H1 (cell line): ENCODE measurements around the gene PCNX4. TPM values are rescaled to one million over a fixed set of nuclear protein-coding genes. Genes with fewer than 3 reads are reported as not detected.

ENCODE experiments used
- CTCF ChIA-PET: fragments of 300-600 bp; sonication (Branson Sonifier 250); formaldehyde crosslinking; loops from one replicate; lab custom pipeline; 2021; ENCODE audit not compliant: partially characterized antibody; lab: Charles Lee
- POLR2A ChIA-PET: fragments of 300-600 bp; sonication (Branson Sonifier 250); formaldehyde crosslinking; loops from one replicate; lab custom pipeline; 2021; ENCODE audit warnings: inconsistent platforms; ENCODE audit not compliant: partially characterized antibody; lab: Charles Lee
- DNase-seq, 2 experiments: peaks; one replicate each; pipeline versions ENCODE4 v3.0.0 to v3.0.0-alpha.2; 2010 to 2022; ENCODE audit warnings: low spot score in 2 of 2, low read depth in 1 of 2, mixed read lengths in 1 of 2
- FAIRE-seq: peaks from 2 replicates; lab custom pipeline; 2011; peaks lifted over from hg19 to GRCh38; lab: Jason Lieb, UNC
- H2AFZ ChIP-seq: 2 replicates; pipeline ENCODE4 v1.8.1; 2012; ENCODE audit warnings: low read length, inconsistent platforms
- H2AK5ac ChIP-seq: 2 replicates; pipeline ENCODE4 v1.6.1; 2013; ENCODE audit warnings: low read depth, low read length
- H2BK120ac ChIP-seq: replicated peaks from 2 replicates; pipeline ENCODE3; 2013; ENCODE audit warnings: low read depth, low read length, inconsistent platforms
- H2BK12ac ChIP-seq: 2 replicates; pipeline ENCODE4 v1.6.1; 2013; ENCODE audit warnings: low read depth, low read length
- H2BK15ac ChIP-seq: 2 replicates; pipeline ENCODE4 v1.6.1; 2013; ENCODE audit warnings: low read length
- H2BK20ac ChIP-seq: 2 replicates; pipeline ENCODE4 v1.6.1; 2013; ENCODE audit warnings: low read length
- H2BK5ac ChIP-seq: 2 replicates; pipeline ENCODE4 v1.6.1; 2013; ENCODE audit warnings: low read depth, low read length
- H3K14ac ChIP-seq: 2 replicates; pipeline ENCODE4 v1.6.1; 2013; ENCODE audit warnings: inconsistent platforms; ENCODE audit not compliant: insufficient read length
- H3K18ac ChIP-seq: 2 replicates; pipeline ENCODE4 v1.6.1; 2013; ENCODE audit warnings: low read length; ENCODE audit errors: extremely low read depth
- H3K23ac ChIP-seq: 2 replicates; pipeline ENCODE4 v1.6.1; 2013; ENCODE audit warnings: inconsistent platforms; ENCODE audit not compliant: insufficient read length
- H3K23me2 ChIP-seq: 2 replicates; pipeline ENCODE4 v1.6.1; 2013; ENCODE audit warnings: low read depth, low read length
- H3K27ac ChIP-seq: 2 replicates; pipeline ENCODE4 v1.6.1; 2011; ENCODE audit warnings: low read depth, low read length, inconsistent platforms
- H3K27me3 ChIP-seq, 4 experiments: replicated peaks in 1 of 4; 1 replicate in 1 of 4; 2 replicates in 3 of 4; pipeline versions ENCODE4 v1.6.1 to v1.8.1; 2011 to 2013; ENCODE audit warnings: low read length in 3 of 4, mild to moderate bottlenecking in 3 of 4, inconsistent platforms in 2 of 4, mixed read lengths in 2 of 4, moderate library complexity in 1 of 4; ENCODE audit not compliant: control insufficient read depth in 3 of 4, insufficient read depth in 3 of 4; ENCODE audit errors: extremely low read depth in 1 of 4
- H3K36me3 ChIP-seq, 4 experiments: 2 replicates each; pipeline versions ENCODE4 v1.6.1 to v1.8.1; 2011 to 2013; ENCODE audit warnings: mild to moderate bottlenecking in 4 of 4, low read length in 3 of 4, moderate library complexity in 2 of 4, control low read depth in 1 of 4, inconsistent platforms in 1 of 4; ENCODE audit not compliant: insufficient read depth in 4 of 4, control insufficient read depth in 2 of 4
- H3K4ac ChIP-seq: replicated peaks from 2 replicates; pipeline ENCODE3; 2013; ENCODE audit warnings: low read length, low read depth, mixed read lengths, inconsistent platforms; ENCODE audit not compliant: insufficient read length
- H3K4me1 ChIP-seq, 4 experiments: replicated peaks in 1 of 4; 1 replicate in 1 of 4; 2 replicates in 3 of 4; pipeline versions ENCODE4 v1.6.1 to v1.8.1; 2011 to 2013; ENCODE audit warnings: low read length in 3 of 4, inconsistent platforms in 2 of 4, mixed read lengths in 1 of 4; ENCODE audit not compliant: insufficient read depth in 4 of 4, control insufficient read depth in 3 of 4
- H3K4me2 ChIP-seq, 2 experiments: 2 replicates each; pipeline versions ENCODE4 v1.6.1 to v1.8.1; 2011 to 2013; ENCODE audit warnings: low read depth in 2 of 2, low read length in 2 of 2, control low read depth in 1 of 2, inconsistent platforms in 1 of 2, mild to moderate bottlenecking in 1 of 2; ENCODE audit not compliant: insufficient read depth in 1 of 2
- H3K4me3 ChIP-seq, 4 experiments: fragments of 200-600, 300-600 bp in 1 of 4; sonication (generic), shearing (Covaris generic), sonication (Bioruptor Twin) in 1 of 4; 2 replicates each; pipeline versions ENCODE4 v1.5.1 to v1.8.1; 2011 to 2016; ENCODE audit warnings: low read length in 4 of 4, low read depth in 3 of 4, control low read depth in 2 of 4, inconsistent platforms in 2 of 4, mild to moderate bottlenecking in 2 of 4, mixed read lengths in 1 of 4, moderate library complexity in 1 of 4; ENCODE audit not compliant: insufficient read depth in 2 of 4; ENCODE audit errors: extremely low read depth in 1 of 4
- H3K56ac ChIP-seq: replicated peaks from 2 replicates; pipeline ENCODE3; 2013; ENCODE audit warnings: low read depth, mild to moderate bottlenecking, mixed read lengths, low read length, inconsistent platforms; ENCODE audit not compliant: insufficient read length
- H3K79me1 ChIP-seq: 2 replicates; pipeline ENCODE4 v1.6.1; 2013; ENCODE audit warnings: low read depth, low read length, control low read depth
- H3K79me2 ChIP-seq, 2 experiments: 2 replicates each; pipeline versions ENCODE4 v1.6.1 to v1.8.1; 2012 to 2013; ENCODE audit warnings: low read length in 2 of 2, mild to moderate bottlenecking in 2 of 2, inconsistent platforms in 1 of 2; ENCODE audit not compliant: insufficient read depth in 2 of 2, control insufficient read depth in 1 of 2
- H3K9ac ChIP-seq, 4 experiments: replicated peaks in 1 of 4; 1 replicate in 1 of 4; 2 replicates in 3 of 4; pipeline versions ENCODE4 v1.6.1 to v1.8.1; 2011 to 2013; ENCODE audit warnings: low read depth in 3 of 4, low read length in 3 of 4, control low read depth in 2 of 4, mild to moderate bottlenecking in 2 of 4, moderate library complexity in 2 of 4, inconsistent platforms in 1 of 4; ENCODE audit errors: extremely low read depth in 1 of 4
- H3K9me3 ChIP-seq, 2 experiments: 2 replicates each; pipeline versions ENCODE4 v1.6.1 to v1.8.1; 2012 to 2013; ENCODE audit warnings: mild to moderate bottlenecking in 2 of 2, moderate library complexity in 2 of 2, control low read depth in 1 of 2, inconsistent platforms in 1 of 2, low read depth in 1 of 2, low read length in 1 of 2, mixed read lengths in 1 of 2; ENCODE audit not compliant: insufficient read depth in 2 of 2
- H4K20me1 ChIP-seq, 2 experiments: replicated peaks in 1 of 2; 2 replicates each; pipeline versions ENCODE3 to v1.8.1; 2011 to 2013; ENCODE audit warnings: inconsistent platforms in 2 of 2, low read length in 2 of 2, mild to moderate bottlenecking in 1 of 2; ENCODE audit not compliant: insufficient read depth in 2 of 2, control insufficient read depth in 1 of 2
- H4K5ac ChIP-seq: 2 replicates; pipeline ENCODE4 v1.6.1; 2013; ENCODE audit warnings: low read length, low read depth, mixed read lengths, inconsistent platforms; ENCODE audit not compliant: insufficient read length
- H4K8ac ChIP-seq: 2 replicates; pipeline ENCODE4 v1.8.0; 2013; ENCODE audit warnings: mild to moderate bottlenecking, moderate library complexity, low read length, inconsistent platforms; ENCODE audit not compliant: insufficient read depth; ENCODE audit errors: extremely low read depth
- H4K91ac ChIP-seq: replicated peaks from 2 replicates; pipeline ENCODE3; 2013; ENCODE audit warnings: low read length, mixed read lengths, inconsistent platforms; ENCODE audit not compliant: insufficient read length
- ASH2L ChIP-seq: fragments of 200-600, 300-600 bp; sonication (generic); IDR thresholded peaks from one replicate; pipeline ENCODE4 v1.7.1; 2017; ENCODE audit warnings: low read length
- BCL11A ChIP-seq, 2 experiments: IDR thresholded peaks; one replicate each; pipeline ENCODE4 v1.6.1; 2011; ENCODE audit warnings: low read depth in 2 of 2, low read length in 2 of 2, mild to moderate bottlenecking in 2 of 2
- CTBP2 ChIP-seq: IDR thresholded peaks from 2 replicates; pipeline ENCODE4 v1.7.0; 2011; ENCODE audit warnings: borderline replicate concordance, mild to moderate bottlenecking, moderate library complexity, mixed read lengths, low read length; ENCODE audit not compliant: insufficient read depth, insufficient read length
- EP300 ChIP-seq, 2 experiments: IDR thresholded peaks; 1 replicate in 1 of 2; 2 replicates in 1 of 2; pipeline ENCODE4 v1.6.1; 2011 to 2012; ENCODE audit warnings: low read depth in 2 of 2, low read length in 2 of 2, mild to moderate bottlenecking in 2 of 2, borderline replicate concordance in 1 of 2, inconsistent platforms in 1 of 2, moderate library complexity in 1 of 2
- FOSL1 ChIP-seq: IDR thresholded peaks from 2 replicates; pipeline ENCODE4 v1.6.1; 2011; ENCODE audit warnings: mild to moderate bottlenecking, low read depth, low read length, moderate library complexity; ENCODE audit not compliant: insufficient read depth
- HDAC6 ChIP-seq: IDR thresholded peaks from one replicate; pipeline ENCODE4 v1.7.1; 2012; ENCODE audit warnings: low read depth, mild to moderate bottlenecking, inconsistent platforms, low read length, moderate library complexity
- KDM4A ChIP-seq: IDR thresholded peaks from one replicate; pipeline ENCODE4 v1.7.1; 2012; ENCODE audit warnings: low read depth, mild to moderate bottlenecking, moderate library complexity, low read length, inconsistent platforms; ENCODE audit not compliant: severe bottlenecking
- RBBP5 ChIP-seq: IDR thresholded peaks from 2 replicates; pipeline ENCODE4 v1.7.1; 2012; ENCODE audit warnings: low read depth, mild to moderate bottlenecking, inconsistent platforms, low read length, moderate library complexity, borderline replicate concordance
- SAP30 ChIP-seq: fragments of 300-600 bp; sonication (generic); IDR thresholded peaks from 2 replicates; pipeline ENCODE4 v1.7.1; 2012; ENCODE audit warnings: low read length, moderate library complexity, mild to moderate bottlenecking, inconsistent platforms; ENCODE audit not compliant: insufficient read depth, insufficient replicate concordance
- SIRT6 ChIP-seq: IDR thresholded peaks from one replicate; pipeline ENCODE4 v1.7.1; 2012; ENCODE audit warnings: low read length, inconsistent platforms
- SP1 ChIP-seq: IDR thresholded peaks from 2 replicates; pipeline ENCODE4 v1.6.1; 2011; ENCODE audit warnings: low read depth, low read length
- SUZ12 ChIP-seq: fragments of 200-600 bp; sonication (generic); IDR thresholded peaks from 2 replicates; pipeline ENCODE4 v1.6.1; 2012; ENCODE audit warnings: mild to moderate bottlenecking, inconsistent platforms, low read length, moderate library complexity, mixed read lengths
- ZNF274 ChIP-seq: IDR thresholded peaks from 2 replicates; pipeline ENCODE4 v1.7.0; 2012; ENCODE audit warnings: low read length, borderline replicate concordance; ENCODE audit errors: extremely low read depth
- WGBS, 2 experiments: shearing (Covaris generic) in 1 of 2; methylation state at CpG; one replicate each; pipeline versions ENCODE4 v1.1.6 to v1.1.7; 2013 to 2015; ENCODE audit warnings: low lambda C conversion rate in 2 of 2, mixed read lengths in 2 of 2, inconsistent platforms in 1 of 2, low coverage in 1 of 2, missing lambda C conversion rate in 1 of 2; ENCODE audit not compliant: insufficient replicate concordance in 2 of 2, insufficient coverage in 1 of 2, insufficient read length in 1 of 2; ENCODE audit errors: extremely low coverage in 1 of 2, missing lambda C conversion rate in 1 of 2; 5-methylcytosine and 5-hydroxymethylcytosine counted together
- polyA plus RNA-seq, 7 experiments: library from polyadenylated mRNA; depleted of rRNA in 3 of 7; stranded (reverse) in 5 of 7; unstranded in 2 of 7; fragments of >200 nt in 5 of 7; fragments of 200-250 nt in 2 of 7; gene quantifications; 1 replicate in 5 of 7; 2 replicates in 1 of 7; 4 replicates in 1 of 7; pipeline versions ENCODE4 v1.2.1 to v1.2.3, GENCODE V29; 2011 to 2013; ENCODE audit warnings: missing spikeins in 2 of 7, mixed read lengths in 2 of 7
- total RNA-seq: library from RNA; stranded (reverse); fragmentation: NEBNext Ultra II Directional; extraction: Animal tissue kit (Norgen Biotek cat#: 25700); gene quantifications from 2 replicates; pipeline ENCODE4 v1.2.1, GENCODE V29; 2021
- TF ChIP-seq, protein P1 (sequence below): IDR thresholded peaks from 2 replicates; pipeline ENCODE4 v1.6.1; 2012; ENCODE audit warnings: inconsistent platforms

Gene PCNX4
- total and polyA plus RNA-seq, 2 of the 8 experiments (the other 6 are each of a cell fraction or from before 2014, with no cell fraction given): 28.4 to 35.5 TPM

DNA sequence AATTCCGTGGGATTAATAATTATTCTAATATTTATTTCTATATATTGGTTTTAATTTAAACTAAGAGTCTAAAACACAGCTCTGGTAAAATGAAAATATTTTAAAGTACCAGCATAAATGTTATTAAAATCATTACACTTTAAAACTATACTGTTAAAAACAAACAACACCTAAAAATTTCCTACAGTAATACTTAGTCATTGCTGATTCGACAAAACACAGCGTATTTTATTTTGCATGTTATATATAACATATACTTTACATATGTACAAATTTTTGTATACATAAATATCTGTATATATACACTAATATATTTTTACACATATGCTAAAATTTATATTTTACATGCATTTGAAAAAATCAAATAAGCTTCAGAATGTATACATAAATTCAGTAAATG lies 6.0 kb upstream of the PCNX4 start:
- H3K36me3 ChIP-seq: no peaks in the 10 kb centered on the region
- no peak overlapping the region for H3K56ac ChIP-seq
- no peak overlapping the region for H3K23ac ChIP-seq
- H3K14ac ChIP-seq: no peak overlapping the region
- CTCF ChIA-PET: no interaction called here
- H3K4ac ChIP-seq: no peak overlapping the region
- H3K4me2 ChIP-seq: no peak overlapping the region
- no peak for FAIRE-seq
- H3K27ac ChIP-seq: no peak overlapping the region
- no peak overlapping the region for H2AFZ ChIP-seq
- H3K4me1 ChIP-seq: no peaks in the 10 kb centered on the region
- H3K9me3 ChIP-seq: no peaks in the 10 kb centered on the region
- no peak overlapping the region for H2AK5ac ChIP-seq
- no peak overlapping the region for H3K18ac ChIP-seq
- POLR2A ChIA-PET: no interaction called here
- H3K23me2 ChIP-seq: no peaks in the 10 kb centered on the region
- no peak overlapping the region for H2BK20ac ChIP-seq
- no peak overlapping the region for H2BK12ac ChIP-seq
- H4K20me1 ChIP-seq: no peaks in the 10 kb centered on the region
- no peak overlapping the region for H3K4me3 ChIP-seq
- no peak overlapping the region for H2BK5ac ChIP-seq
- no peak overlapping the region for H4K8ac ChIP-seq
- no peak overlapping the region for H4K91ac ChIP-seq
- DNase-seq: no peak
- no peak overlapping the region for H2BK15ac ChIP-seq
- no peak overlapping the region for H4K5ac ChIP-seq
- H3K9ac ChIP-seq: no peak overlapping the region
- no peaks in the 10 kb centered on the region for H3K27me3 ChIP-seq
- no peak overlapping the region for H2BK120ac ChIP-seq
- H3K79me1 ChIP-seq: no peaks in the 10 kb centered on the region
- H3K79me2 ChIP-seq: no peaks in the 10 kb centered on the region
- 87% methylated on average over 3 of the region's 3 CpGs; no CpG with 5 or more reads in 1 of the 2 experiments for WGBS, 2 experiments
- no peak for TF ChIP-seq FOSL1
- no peak for TF ChIP-seq CTBP2
- TF ChIP-seq SAP30: no peak
- TF ChIP-seq RBBP5: no peak
- no peak for TF ChIP-seq SP1
- no peak for TF ChIP-seq EP300 (IDR thresholded peaks at IDR 0.05; ENCODE audit: borderline replicate concordance in 1 of 2, low read depth in 2 of 2, low read length in 2 of 2)
- no peak for TF ChIP-seq KDM4A
- no peak for TF ChIP-seq ASH2L
- no peak for TF ChIP-seq SIRT6
- TF ChIP-seq ZNF274: no peak
- TF ChIP-seq, protein P1, sequence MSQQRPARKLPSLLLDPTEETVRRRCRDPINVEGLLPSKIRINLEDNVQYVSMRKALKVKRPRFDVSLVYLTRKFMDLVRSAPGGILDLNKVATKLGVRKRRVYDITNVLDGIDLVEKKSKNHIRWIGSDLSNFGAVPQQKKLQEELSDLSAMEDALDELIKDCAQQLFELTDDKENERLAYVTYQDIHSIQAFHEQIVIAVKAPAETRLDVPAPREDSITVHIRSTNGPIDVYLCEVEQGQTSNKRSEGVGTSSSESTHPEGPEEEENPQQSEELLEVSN: no peak
- TF ChIP-seq HDAC6: no peak
- TF ChIP-seq BCL11A (IDR thresholded peaks at IDR 0.05; ENCODE audit: low read depth in 2 of 2, low read length in 2 of 2): no peak
- TF ChIP-seq SUZ12: no peak
